ENCODE measurements around the gene NCOA7. TPM values are rescaled to one million over a fixed set of nuclear protein-coding genes. Genes with fewer than 3 reads are reported as not detected.

NCOA7 gene
- total RNA-seq, 1 donor from 2014 or later = 7.7 TPM

DNA sequence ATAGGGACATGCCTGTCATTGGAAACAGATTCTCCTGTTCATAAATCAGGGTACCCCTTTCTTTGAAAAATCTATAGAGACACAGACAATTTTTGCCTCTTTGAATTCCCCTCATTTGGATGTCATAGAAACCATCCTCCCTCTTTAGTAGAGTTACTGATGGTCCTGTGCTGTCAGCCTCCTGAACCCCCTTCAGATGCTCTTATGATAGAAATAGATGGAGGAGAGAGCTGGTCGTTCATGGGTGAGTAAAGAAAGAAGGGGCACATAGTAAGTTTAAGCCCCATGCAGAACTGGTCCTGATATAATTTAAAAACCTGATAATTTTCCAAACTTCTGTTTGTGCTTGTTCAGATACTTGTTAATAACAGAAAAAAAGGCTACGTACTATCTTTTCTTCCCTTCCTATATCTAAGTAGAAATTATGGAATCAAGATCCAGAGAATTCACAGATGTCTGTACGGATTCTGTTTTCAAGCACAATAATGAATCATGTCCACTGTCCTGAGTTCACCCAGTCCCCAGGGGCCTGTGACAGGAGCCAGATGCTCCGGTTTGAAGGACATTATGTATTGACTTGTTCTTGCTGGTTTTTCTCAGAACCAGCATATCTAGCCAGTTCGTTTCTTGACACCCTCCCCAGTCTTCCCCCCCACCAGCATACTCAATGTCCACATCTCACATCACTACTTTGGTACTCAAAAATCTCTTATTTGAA, 78.1 kb downstream of the NCOA7 start:
- Histone ChIP-seq H2AFZ (replicated peaks) (no peak overlapping the region), H3K4me2 (no peak overlapping the region), H3K27me3 (no peaks in the 10 kb centered on the region), H3K9me3 (ENCODE audit: low read depth) (no peaks in the 10 kb centered on the region), H4K20me1 (ENCODE audit: low read depth) (no peaks in the 10 kb centered on the region), H3K4me3 (no peak overlapping the region), H3K36me3 (no peaks in the 10 kb centered on the region), H3K27ac (no peak overlapping the region), H3K79me2 (ENCODE audit: low read depth) (no peaks in the 10 kb centered on the region), H3K4me1 (peaks cover 3% of the 10 kb centered on the region), H3K9ac (no peak overlapping the region), H3F3A (ENCODE audit: low read depth) (no peaks in the 10 kb centered on the region)
- Mint-ChIP-seq H3K4me3 (no peak overlapping the region), H3K27me3 (ENCODE audit: insufficient read depth, low read depth) (no peaks in the 10 kb centered on the region), H3K36me3 (no peaks in the 10 kb centered on the region), H3K27ac (no peak overlapping the region), H3K4me1 (no peaks in the 10 kb centered on the region), H3K9me3 (no peaks in the 10 kb centered on the region)
- TF ChIP-seq, protein P1, sequence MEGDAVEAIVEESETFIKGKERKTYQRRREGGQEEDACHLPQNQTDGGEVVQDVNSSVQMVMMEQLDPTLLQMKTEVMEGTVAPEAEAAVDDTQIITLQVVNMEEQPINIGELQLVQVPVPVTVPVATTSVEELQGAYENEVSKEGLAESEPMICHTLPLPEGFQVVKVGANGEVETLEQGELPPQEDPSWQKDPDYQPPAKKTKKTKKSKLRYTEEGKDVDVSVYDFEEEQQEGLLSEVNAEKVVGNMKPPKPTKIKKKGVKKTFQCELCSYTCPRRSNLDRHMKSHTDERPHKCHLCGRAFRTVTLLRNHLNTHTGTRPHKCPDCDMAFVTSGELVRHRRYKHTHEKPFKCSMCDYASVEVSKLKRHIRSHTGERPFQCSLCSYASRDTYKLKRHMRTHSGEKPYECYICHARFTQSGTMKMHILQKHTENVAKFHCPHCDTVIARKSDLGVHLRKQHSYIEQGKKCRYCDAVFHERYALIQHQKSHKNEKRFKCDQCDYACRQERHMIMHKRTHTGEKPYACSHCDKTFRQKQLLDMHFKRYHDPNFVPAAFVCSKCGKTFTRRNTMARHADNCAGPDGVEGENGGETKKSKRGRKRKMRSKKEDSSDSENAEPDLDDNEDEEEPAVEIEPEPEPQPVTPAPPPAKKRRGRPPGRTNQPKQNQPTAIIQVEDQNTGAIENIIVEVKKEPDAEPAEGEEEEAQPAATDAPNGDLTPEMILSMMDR (IDR thresholded peaks at IDR 0.05) = no peak
- TF ChIP-seq EZH2phosphoT487 (IDR thresholded peaks at IDR 0.05) (no peak), EZH2 (IDR thresholded peaks at IDR 0.05) (no peak)
- no peak for DNase-seq (ENCODE audit: low spot score)

DNA sequence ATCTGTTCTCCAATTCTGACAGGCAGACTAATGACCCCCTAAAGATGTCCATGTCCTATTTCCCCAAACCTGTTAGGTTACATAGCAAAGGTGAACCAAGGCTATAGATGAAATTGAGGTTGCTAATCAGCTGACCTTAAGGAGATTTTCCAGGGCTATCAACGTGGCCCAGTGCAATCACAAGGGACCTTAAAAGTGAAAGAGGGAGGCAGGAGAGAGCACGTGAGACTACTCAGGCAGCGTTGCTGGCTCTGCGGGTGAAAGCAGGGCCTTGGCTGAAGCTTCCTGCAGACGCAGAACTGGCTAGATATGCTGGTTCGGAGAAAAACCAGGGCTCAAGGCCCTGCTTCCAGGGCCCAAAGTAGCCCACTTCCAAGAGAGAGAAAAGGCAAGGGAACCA, 78.7 kb downstream of the NCOA7 start:
- Mint-ChIP-seq H3K27ac (no peak overlapping the region), H3K9me3 (no peaks in the 10 kb centered on the region), H3K4me1 (no peaks in the 10 kb centered on the region), H3K36me3 (no peaks in the 10 kb centered on the region), H3K4me3 (no peak overlapping the region), H3K27me3 (ENCODE audit: insufficient read depth, low read depth) (no peaks in the 10 kb centered on the region)
- Histone ChIP-seq H3K27ac (no peak overlapping the region), H3K79me2 (ENCODE audit: low read depth) (no peaks in the 10 kb centered on the region), H3K4me3 (no peak overlapping the region), H3F3A (ENCODE audit: low read depth) (no peaks in the 10 kb centered on the region), H2AFZ (replicated peaks) (no peak overlapping the region), H3K27me3 (no peaks in the 10 kb centered on the region), H3K9me3 (ENCODE audit: low read depth) (no peaks in the 10 kb centered on the region), H4K20me1 (ENCODE audit: low read depth) (no peaks in the 10 kb centered on the region), H3K4me1 (peaks cover 3% of the 10 kb centered on the region), H3K4me2 (no peak overlapping the region), H3K9ac (no peak overlapping the region), H3K36me3 (no peaks in the 10 kb centered on the region)
- TF ChIP-seq EZH2 (IDR thresholded peaks at IDR 0.05) (no peak), EZH2phosphoT487 (IDR thresholded peaks at IDR 0.05) (no peak)
- TF ChIP-seq, protein P1 (IDR thresholded peaks at IDR 0.05) = no peak
- DNase-seq (ENCODE audit: low spot score) = no peak

DNA sequence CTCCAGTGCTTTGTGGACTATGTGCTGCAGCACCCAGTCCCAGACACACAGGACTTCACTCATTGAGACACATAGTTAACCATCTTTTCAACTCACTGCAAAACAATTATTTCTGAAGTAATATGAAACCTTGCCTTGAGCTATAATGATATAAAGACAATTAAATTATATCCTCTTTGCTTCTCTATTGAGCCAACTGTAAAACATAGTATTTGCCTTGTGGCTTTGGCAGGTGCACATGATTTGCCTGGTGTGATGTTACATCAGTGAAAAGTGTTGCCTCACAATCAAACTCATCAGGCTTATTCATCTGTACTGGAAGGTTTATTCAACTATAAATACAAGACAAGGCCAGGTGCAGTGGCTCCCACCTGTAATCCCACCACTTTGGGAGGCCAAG, 80.6 kb downstream of the NCOA7 start:
- Mint-ChIP-seq H3K4me1 (no peaks in the 10 kb centered on the region), H3K9me3 (no peaks in the 10 kb centered on the region), H3K4me3 (no peak overlapping the region), H3K27ac (no peak overlapping the region), H3K36me3 (no peaks in the 10 kb centered on the region), H3K27me3 (ENCODE audit: insufficient read depth, low read depth) (no peaks in the 10 kb centered on the region)
- no peak for DNase-seq (ENCODE audit: low spot score)
- Histone ChIP-seq H2AFZ (replicated peaks) (no peak overlapping the region), H3K27me3 (no peaks in the 10 kb centered on the region), H3K4me2 (no peak overlapping the region), H3K9me3 (ENCODE audit: low read depth) (no peaks in the 10 kb centered on the region), H4K20me1 (ENCODE audit: low read depth) (no peaks in the 10 kb centered on the region), H3K4me1 (peaks cover 3% of the 10 kb centered on the region), H3K36me3 (no peaks in the 10 kb centered on the region), H3K27ac (no peak overlapping the region), H3K79me2 (ENCODE audit: low read depth) (no peaks in the 10 kb centered on the region), H3K9ac (no peak overlapping the region), H3F3A (ENCODE audit: low read depth) (no peaks in the 10 kb centered on the region), H3K4me3 (no peak overlapping the region)
- TF ChIP-seq EZH2phosphoT487 (IDR thresholded peaks at IDR 0.05) = no peak

DNA sequence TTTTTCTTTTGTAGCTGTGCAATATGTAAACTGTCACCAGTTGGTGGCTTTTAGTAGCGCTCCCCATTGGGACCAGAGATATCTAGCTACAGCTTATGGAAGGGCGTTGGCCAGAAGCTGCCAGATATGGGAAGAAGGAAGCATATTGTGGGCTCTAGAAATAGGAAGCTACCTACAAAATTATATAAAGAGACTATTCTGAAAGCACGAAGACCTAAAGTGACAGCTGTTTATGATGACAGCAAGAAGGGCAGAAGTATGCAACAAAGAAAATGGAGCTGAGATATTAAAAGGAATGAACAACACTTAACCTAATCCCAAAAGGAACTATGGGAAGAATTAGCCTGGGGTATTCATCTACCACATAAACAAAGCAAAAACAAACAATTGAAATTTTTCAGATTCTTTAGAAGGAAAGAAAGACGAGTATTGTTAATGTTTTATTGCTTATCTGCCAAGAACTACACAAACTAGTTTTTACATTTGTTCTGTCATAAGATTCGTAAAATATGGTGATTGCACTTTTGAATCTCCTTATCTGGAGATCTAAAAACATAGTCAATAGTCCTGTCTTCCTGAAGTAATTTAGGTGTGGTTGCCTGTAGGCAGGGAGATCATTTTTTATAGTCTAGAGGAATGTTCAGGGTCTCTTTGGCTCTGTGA, 81.6 kb downstream of the NCOA7 start:
- H3K27me3 Mint-ChIP-seq (ENCODE audit: insufficient read depth, low read depth) = no peaks in the 10 kb centered on the region

More for the DNA sequence above, 81.6 kb downstream of the NCOA7 start:
- no peak overlapping the region for H3K4me3 Mint-ChIP-seq
- H3K4me3 ChIP-seq = no peak overlapping the region
- no peaks in the 10 kb centered on the region for H3F3A ChIP-seq (ENCODE audit: low read depth)
- no peaks in the 10 kb centered on the region for H3K27me3 ChIP-seq
- no peaks in the 10 kb centered on the region for H3K4me1 Mint-ChIP-seq
- H3K9me3 ChIP-seq (ENCODE audit: low read depth) = no peaks in the 10 kb centered on the region
- H3K4me2 ChIP-seq = no peak overlapping the region
- TF ChIP-seq EZH2 (IDR thresholded peaks at IDR 0.05) = no peak
- no peak for TF ChIP-seq EZH2phosphoT487 (IDR thresholded peaks at IDR 0.05)
- TF ChIP-seq, protein P1 (IDR thresholded peaks at IDR 0.05) = no peak
- H3K79me2 ChIP-seq (ENCODE audit: low read depth) = no peaks in the 10 kb centered on the region
- no peaks in the 10 kb centered on the region for H3K36me3 ChIP-seq
- H3K9me3 Mint-ChIP-seq = no peaks in the 10 kb centered on the region
- no peak overlapping the region for H2AFZ ChIP-seq (replicated peaks)
- H4K20me1 ChIP-seq (ENCODE audit: low read depth) = no peaks in the 10 kb centered on the region
- H3K27ac ChIP-seq = no peak overlapping the region
- no peak overlapping the region for H3K27ac Mint-ChIP-seq
- no peaks in the 10 kb centered on the region for H3K36me3 Mint-ChIP-seq
- DNase-seq (ENCODE audit: low spot score) = no peak
- no peak overlapping the region for H3K9ac ChIP-seq
- H3K4me1 ChIP-seq = peaks cover 3% of the 10 kb centered on the region
